EL (cell line): ENCODE results near the gene HEMGN.
"Not testable (repeated sequence)": the region's sequence is repeated elsewhere in the genome, so short reads cannot be mapped to it uniquely, and the experiment has no call there.

Experiments
- DNase-seq: peaks from one replicate; pipeline ENCODE4 v3.0.0-alpha.2; 2016

The HEMGN gene

DNA sequence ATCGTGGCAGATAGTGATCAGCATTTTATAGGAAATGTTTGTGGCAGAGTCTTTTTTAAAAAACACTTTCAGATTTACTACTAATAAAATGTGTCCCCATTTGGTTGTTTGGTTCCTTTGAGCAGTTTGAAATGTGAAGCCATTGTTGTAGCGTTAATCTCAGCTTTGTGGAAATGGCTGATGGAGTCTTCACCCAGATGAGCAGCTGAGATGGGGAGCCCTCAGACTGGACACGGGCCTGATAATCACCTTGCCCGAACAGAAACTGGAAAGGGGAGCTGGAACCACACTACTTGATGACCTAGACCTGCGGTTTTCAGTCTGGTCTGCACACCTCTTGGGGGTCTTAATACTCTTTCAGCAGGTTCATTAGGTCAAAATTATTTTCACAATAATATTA is 24.6 kb upstream of the HEMGN start:
- DNase-seq = no peak

DNA sequence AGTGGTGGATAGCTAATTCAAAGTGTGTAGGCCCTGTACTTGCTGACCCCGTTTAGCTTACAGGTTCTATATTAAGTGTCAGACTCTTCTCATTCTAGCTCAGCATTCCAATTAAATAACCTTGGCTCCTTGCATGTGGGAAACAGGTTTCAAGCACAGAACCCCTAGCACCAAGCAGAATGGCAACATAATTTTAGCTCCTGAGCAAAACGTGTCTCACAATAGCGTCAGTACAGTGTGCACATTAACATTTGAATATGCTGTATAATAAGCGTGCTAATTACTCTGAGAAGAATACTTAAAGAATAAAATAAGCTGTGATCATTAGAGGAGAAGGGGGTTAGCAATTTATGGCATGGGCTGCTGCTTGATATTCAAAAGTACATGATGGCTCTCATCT is 24.2 kb upstream of the HEMGN start:
- DNase-seq = no peak

DNA sequence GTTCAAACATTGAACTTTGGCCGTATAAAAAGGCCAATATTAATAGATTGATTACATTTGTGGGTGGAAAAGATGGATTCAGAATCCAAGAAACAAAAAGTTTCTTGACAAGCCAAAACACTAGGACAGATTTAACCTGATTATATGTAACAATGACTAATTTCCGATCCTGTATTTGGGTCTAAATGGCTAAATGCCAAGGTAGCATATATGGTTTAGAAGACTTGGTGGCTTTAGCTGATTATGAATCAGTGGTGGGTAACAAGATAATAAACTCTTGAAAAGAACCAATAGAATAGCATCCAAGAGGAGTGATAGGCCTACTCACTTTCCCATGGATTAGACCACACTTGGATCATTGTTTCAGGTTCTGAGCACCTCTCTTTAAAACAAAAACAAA is 23.4 kb upstream of the HEMGN start:
- DNase-seq = no peak

DNA sequence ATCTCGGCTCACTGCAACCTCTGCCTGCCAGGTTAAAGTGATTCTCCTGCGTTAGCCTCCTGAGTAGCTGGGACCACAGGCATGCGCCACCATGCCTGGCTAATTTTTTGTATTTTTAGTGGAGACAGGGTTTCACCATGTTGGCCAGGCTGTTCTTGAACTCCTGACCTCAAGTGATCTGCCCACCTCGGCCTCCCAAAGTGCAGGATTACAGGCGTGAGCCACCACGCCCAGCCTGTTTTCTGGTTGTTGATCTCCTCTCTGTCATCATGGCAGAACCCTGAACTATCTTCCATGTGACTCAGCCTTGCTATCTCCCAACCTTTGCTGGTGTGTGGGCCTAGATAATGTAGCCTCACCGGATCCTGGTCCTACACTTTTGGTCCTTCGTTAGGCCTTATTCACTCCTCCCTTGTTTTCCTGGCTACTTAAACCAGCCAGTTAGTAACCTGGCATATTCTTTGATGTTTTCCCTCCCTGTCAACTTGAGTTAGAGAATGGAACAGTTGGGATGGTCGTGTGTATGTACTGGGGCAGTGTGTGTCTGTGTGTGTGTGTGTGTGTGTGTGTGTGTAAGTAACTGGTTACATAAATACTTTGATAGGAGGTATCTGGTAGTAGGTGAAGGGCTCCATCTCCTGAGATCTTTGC is 22.8 kb upstream of the HEMGN start:
- DNase-seq = not testable (repeated sequence)

DNA sequence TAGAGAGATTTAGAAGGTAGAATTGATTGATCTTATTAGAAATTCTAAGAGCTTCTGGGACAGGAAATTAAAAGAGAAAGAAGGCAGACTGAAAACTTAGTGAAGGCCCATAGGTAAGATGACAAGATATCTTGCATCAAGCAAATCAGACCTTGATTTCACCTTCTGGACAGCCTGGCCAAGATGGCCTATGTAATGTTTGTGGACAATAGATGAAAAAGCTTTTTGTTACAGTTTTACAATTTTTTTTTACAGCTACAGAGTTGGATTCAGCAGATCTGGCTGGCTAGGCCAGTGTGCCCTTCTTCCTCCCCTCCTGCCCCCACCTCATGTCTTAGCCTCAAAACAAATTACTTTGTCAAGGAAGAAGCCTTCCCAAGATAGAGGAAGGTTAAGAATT is 21.6 kb upstream of the HEMGN start:
- DNase-seq = no peak

DNA sequence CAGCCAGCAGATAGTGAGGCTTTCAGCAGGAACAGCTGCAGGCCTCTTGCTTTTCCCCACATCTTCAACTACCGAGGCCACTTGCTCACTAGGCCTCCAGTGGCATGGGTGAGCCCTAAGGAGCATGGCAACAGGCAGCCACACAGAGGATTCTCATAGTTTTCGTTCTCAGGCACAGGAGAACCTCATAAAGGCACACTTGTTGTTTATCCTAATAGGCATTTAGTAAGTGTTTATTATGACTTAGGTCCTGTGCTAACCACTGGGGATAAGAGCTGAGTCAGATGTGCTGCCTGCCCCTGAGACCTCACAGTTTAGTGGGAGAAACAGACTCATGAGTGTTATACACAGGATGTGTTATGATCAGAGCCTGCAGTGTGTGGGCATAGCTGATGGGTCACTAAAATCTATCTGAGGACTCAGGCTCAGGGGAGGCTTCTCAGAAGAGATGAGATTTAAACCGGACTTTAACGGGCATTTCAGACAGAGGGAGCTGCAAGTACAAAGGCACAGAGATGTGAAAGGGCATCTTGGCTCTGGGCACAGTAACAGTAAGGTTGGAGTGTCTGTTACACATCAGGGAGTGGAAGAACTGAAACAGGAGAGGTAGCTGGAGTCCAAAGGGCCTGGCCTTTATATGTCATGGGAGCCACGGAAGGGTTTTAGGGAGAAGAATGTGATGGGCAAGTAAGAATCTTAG is 21.0 kb upstream of the HEMGN start:
- peak; percentile 55 for DNase-seq

DNA sequence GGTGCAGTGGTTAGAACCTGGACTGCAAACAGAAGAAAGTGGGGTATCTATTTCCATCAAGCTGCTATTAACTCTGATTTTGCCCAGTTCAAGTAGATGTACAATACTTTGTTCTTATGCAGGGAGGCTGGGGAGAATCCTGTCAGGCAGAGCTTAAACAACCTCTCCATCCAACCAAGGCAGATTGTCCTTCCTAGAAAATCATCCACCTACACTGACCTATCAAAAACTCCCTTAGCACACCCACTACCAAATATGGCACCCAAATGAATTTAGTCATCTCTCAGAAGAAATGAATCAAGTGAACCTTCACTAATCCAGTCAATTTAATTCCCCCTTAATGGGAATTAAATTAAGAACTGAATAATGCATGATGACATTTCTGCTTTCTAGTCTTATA is 18.4 kb upstream of the HEMGN start:
- no peak for DNase-seq

DNA sequence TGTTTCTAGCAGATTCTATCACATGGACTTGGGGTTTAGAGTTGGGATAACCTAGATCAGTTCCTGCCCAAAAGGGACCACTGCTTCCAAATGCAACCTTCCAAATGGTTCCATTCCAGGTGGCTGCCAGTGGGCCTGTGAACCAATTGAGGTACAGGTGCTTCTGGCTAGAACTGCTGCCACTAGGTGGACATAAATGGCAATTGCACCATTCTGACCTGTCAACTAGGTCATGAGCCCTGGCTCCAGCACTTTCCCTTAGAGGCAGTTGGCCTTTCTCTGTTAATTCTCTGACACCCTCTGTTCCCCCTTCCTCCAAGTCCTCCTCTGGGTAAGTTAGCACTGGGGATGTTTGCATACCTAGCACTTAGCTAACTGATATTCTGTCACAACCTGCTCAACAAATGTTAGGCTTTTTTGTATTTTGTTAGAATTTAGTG is 16.6 kb upstream of the HEMGN start:
- DNase-seq = peak; percentile 18

DNA sequence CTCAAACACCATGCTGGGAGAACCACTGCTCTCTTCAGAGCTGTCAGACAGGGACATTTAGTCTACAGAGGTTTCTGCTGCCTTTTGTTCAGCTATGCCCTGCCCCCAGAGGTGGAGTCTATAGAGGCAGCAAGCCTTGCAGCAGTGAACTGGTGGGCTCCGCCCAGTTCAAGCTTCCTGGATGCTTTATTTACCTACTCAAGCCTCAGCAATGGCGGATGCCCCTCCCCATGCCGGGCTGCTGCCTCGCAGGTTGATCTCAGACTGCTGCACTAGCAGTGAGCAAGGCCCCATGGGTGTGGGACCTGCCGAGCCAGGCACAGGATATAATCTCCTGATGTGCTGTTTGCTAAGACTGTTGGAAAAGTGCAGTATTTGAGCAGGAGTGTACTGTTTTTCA is 12.9 kb upstream of the HEMGN start:
- DNase-seq = not testable (repeated sequence)

DNA sequence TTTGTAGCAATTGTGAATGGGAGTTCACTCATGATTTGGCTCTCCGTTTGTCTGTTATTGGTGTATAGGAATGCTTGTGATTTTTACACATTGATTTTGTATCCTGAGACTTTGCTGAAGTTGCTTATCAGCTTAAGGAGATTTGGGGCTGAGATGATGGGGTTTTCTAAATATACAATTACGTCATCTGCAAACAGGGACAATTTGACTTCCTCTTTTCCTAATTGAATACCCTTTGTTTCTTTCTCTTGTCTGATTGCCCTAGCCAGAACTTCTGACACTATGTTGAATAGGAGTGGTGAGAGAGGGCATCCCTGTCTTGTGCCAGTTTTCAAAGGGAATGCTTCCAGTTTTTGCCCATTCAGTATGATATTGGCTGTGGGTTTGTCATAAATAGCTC is 9.1 kb upstream of the HEMGN start:
- DNase-seq = not testable (repeated sequence)

DNA sequence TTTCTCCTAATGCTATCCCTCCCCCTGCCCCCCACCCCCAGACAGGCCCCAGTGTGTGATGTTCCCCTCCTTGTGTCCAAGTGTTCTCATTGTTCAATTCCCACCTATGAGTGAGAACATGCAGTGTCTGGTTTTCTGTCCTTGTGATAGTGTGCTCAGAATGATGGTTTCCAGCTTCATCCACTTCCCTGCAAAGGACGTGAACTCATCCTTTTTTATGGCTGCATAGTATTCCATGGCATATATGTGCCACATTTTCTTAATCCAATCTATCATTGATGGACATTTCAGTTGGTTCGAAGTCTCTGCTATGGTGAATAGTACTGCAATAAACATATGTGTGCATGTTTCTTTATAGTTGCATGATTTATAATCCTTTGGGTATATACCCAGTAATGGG is 7.5 kb upstream of the HEMGN start:
- not testable (repeated sequence) for DNase-seq

DNA sequence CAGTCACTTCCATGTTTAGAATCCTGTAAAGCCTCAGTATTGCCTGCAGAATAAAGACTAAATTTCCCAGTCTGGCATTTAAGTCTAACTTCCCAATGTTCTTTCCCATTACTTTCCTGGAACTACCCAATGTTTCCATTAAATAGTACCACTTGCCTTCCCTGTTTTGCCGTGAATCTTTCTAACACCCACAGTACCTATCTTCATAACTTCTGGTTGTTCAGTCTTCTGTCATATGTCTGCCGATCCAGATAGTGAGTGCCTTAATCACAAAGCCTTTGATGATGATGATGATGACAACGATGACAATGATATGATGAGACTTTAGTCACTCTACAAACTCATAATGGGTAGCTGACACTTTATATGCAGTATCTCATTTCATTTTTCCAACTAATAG is 6.6 kb upstream of the HEMGN start:
- DNase-seq = no peak

DNA sequence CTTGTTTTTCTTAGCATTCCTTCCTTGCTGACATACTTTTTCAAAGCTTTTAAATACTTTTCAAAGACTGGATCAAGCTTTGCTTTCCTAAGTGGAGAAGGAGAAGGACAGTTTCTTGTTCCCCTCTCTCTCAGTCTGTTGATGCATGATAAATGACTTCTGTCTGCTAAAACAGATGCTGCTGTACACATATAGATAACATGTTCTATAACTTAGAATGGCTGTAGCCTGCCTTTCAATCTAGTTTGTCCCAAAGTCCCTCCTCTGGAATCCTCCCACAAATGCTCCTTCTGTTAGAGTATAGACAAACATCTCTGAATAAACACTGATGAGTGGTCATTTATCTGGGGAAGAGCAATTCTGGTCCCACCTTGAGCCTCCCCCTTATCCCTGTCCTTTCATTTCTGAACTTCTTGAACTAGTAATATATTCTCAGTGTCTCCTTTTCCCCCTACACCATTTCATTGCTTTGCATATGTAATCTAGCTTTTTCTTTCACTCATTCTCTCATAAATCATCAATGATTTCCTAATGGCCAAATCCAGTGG is 5.4 kb upstream of the HEMGN start:
- no peak for DNase-seq

DNA sequence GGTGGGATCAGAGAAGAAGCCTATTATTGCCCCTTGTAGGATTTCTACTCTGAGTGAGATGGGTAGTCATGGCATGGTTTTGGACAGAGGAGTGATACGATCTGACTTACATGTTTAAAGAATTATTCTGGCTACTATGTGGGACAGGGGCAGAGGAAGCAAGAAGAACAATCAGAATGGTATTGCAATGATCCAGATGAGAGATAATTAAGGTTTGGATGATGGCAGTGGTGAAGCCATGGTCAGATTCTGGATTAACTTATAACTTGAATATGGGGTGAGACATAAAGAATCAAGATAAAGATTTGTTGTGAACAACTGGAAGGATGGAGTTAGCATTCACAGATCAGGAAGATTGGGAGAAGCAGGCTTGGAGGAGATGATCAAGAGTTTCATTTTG is 3.4 kb upstream of the HEMGN start:
- DNase-seq = no peak

DNA sequence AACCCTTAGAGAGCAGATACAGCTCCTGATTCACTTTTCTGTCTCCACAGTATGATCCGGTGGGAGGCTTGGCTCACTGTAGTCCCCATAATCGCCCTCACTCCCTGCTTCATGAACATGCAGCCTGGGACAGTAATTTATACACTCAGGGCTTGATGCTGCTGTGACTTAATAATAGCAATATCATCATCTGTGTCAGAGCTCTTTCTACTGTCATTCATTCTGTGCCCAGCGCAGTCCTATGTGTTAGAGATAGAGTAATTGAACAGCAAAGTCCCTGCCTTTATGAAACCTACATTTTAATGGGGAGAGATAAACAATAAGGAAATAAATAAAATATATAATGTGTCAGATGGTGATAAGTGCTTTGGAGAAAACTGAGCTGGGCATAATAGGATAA is 2.8 kb upstream of the HEMGN start:
- DNase-seq = no peak

DNA sequence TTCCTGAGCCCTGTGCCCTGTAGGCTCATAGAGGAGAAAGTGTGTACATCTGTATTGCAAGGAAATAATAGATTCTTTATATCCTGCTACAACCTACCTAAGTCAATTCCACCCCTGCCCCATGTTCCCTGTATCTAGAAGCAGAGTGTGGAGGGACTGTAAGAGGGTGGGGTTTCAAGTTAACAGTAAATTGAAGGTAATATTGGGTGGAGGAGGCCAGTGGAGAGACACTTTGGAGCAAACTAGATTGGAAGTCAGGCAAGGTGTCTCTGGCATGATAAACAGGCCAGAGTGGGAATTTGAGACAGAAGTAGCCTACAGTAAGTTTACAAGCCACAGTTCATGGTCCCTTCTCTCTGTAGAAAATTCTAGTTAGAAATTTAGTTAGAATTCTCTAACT is 2.3 kb upstream of the HEMGN start:
- no peak for DNase-seq

DNA sequence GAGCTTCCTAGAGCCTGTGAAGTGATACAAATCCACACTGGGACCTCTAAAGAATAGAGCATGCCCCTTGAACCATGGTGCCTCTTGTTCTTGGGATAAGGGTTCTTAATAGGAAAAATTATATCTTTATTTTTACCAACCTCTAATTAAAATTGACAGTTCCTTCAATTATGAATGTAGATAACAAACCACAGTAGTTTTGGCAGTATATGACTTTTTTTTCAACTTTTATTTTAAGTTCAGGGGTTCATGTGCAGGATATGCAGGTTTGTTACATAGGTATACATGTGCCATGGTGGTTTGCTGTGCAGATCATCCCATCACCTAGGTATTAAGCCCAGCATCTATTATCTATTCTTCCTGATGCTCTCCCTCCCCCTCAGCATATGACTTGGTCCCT is 974 bp downstream of the HEMGN start:
- DNase-seq = no peak

DNA sequence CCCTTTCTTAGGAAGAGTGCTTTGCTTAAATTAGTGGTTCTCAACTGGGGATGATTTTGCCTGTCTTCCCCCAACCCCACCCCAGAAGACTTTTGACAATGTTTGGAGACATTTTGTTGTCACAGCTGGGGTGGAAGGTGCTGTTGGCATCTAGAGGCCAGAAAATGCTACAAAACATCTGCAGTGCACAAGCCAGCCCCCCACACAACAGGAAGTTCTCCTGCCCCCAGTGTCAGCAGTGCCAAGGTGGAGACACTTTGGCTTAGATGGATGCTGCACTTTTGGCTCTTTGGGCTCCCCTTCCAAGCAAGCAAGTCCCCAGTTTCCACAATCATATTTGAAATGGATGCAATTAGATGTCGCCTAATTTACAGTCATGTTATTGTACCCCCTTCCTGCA is 2.7 kb downstream of the HEMGN start:
- no peak for DNase-seq

DNA sequence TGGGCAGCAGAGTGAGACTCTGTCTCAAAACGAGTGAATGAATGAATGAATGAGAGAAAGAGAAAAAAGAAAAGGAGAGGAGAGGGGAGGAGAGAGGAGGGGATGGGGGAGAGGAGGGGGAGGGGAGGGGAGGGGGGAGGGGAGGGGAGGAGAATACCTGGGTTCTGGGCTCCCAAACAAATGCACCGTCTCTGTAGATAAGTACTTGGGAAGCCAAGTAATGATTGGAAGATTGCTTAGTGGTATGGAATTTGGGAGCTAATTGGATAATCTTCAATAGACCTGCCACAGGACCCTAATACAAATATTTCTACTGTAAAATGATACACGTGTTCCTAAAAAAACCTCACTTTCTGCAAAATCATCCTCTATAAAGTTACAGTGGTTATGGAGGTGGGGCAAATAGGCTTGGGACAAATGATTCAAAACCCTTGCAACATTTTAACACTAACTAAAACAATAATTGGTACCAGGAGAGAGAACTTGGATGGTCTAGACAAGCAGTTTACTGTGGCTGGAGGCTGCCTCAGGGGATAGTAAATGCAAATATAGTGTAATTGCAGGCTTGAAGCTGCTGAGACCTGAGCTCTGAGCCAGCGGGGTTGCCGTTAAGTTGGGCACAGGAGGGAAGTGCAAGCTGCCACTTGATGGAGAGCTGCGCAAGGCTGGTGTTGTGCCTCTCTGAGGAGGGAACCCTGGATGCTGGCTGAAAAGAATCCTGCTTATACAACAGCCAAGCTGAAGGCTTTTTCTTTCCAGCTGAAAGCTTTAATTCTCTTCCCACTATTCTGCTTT is 3.5 kb downstream of the HEMGN start:
- DNase-seq = no peak

DNA sequence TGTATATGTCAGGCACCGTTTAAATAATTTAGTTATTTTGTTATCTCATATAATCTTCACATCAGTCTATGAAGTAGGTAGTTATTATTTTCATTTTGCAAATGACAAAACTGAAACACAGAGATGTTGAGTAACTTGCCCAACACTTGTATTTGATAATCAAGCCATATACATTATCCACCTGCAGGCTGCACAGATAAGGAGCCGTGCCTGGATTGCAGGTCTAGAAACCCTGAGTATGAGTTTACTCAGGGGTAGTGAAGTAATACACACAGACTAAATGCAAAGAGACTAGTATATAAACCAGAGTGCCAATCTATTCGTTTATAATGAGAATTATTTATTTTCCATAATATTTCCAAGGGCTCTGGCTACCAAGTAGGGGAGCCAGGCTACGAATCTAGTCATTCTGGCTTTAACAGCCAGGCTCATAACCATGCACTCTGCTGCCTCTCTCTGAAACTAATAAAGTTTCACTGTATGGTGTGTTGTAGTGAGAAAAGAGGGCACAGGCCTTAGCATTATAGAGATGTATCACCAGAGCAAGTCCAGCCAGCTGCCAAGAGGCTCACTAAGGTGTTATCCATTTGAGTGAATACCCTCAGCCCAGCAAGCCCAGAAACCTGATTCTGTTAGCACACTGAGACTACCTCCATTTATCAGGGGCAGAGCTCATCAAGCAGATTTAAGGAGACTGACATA is 4.5 kb downstream of the HEMGN start:
- DNase-seq = no peak

DNA sequence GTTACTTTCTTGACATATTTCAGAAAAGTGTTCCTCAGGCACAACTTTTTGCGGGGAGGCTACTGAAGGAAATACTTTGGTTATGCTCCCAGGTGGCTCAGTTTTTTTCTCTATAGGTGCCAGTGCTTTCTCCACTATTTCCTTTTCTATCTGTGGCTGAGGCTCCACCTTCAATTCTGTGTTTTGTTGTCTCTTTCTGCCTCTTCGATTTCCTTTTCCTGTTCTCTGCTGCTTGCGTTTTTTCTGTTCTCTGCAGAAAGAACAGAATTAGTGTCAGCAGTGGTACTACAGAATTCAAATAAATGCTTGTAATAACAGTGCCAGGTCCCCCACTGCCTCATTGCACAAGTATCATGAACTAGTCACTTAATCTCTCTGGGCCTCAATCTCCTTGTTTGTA is 7.0 kb downstream of the HEMGN start:
- DNase-seq = no peak

DNA sequence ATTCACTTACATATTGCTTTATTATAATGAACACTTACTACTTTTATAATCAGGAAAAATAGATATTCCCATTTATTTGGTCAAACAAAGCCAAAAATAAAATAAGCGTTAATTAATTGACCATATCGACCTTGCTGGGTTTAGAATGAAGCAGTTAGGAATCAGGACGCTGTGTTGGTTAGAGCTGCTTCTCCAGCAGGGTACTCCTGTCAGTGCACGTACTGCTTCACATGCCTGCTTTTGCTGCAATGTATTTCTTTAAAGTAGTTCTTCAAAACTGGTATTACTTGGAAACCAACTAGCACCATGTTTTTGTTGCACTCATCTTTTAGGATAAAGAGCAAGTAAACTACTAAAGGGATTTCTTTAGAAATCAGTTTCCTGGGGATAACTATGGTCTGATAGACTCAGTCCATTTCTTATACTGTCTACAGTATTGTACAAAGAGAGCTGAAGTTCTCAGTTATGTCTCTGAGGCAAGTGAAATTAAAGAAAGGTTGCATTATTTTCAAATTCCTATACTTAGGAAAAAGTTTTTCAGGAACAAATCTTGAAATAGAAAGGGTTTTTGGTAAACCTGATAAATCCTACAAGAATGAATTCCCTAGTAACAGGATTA is 8.9 kb downstream of the HEMGN start:
- DNase-seq = no peak
